ENCODE data around the gene TMEM88. TPM values are rescaled to one million over a fixed set of nuclear protein-coding genes. Genes with fewer than 3 reads are reported as not detected.

TMEM88 gene
- total RNA-seq, 1 donor from 2014 or later, result 15.4 TPM

DNA sequence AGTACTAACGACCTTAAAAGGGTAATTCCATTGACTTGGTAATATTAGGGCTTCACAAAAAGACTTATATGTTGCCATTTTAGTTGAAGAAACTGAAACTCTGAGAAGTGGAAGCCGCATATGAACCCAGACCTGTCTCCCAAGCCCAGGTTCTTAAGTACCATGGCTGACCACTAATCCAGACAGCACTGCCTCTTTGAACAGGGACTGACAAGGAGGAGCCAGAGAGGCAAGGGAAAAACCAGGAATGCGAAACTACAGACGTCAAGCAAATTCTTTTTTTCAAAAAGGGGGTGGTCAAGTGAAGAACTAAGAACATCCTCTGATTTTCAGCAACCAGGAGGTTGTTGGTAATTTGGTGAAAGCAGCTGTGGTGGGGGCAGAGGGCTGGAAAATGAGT is 18.2 kb downstream of the TMEM88 start:
- TF ChIP-seq, protein P1, sequence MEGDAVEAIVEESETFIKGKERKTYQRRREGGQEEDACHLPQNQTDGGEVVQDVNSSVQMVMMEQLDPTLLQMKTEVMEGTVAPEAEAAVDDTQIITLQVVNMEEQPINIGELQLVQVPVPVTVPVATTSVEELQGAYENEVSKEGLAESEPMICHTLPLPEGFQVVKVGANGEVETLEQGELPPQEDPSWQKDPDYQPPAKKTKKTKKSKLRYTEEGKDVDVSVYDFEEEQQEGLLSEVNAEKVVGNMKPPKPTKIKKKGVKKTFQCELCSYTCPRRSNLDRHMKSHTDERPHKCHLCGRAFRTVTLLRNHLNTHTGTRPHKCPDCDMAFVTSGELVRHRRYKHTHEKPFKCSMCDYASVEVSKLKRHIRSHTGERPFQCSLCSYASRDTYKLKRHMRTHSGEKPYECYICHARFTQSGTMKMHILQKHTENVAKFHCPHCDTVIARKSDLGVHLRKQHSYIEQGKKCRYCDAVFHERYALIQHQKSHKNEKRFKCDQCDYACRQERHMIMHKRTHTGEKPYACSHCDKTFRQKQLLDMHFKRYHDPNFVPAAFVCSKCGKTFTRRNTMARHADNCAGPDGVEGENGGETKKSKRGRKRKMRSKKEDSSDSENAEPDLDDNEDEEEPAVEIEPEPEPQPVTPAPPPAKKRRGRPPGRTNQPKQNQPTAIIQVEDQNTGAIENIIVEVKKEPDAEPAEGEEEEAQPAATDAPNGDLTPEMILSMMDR (IDR thresholded peaks at IDR 0.05; ENCODE audit: unreplicated experiment), result no peak
- Mint-ChIP-seq H3K4me1 (peaks cover 10% of the 10 kb centered on the region), H3K36me3 (peaks cover 26% of the 10 kb centered on the region), H3K9me3 (no peaks in the 10 kb centered on the region), H3K4me3 (no peak overlapping the region), H3K27ac (peak overlapping the region; percentile 68), H3K27me3 (ENCODE audit: low read depth) (no peaks in the 10 kb centered on the region)
- DNase-seq (ENCODE audit: low spot score in 2 of 2, unreplicated experiment in 2 of 2), result no peak

GRCh38 chr17:7875804-7876370 is 21.0 kb downstream of the TMEM88 start:
- H3K4me1 Mint-ChIP-seq, result peaks cover 10% of the 10 kb centered on the region
- TF ChIP-seq, protein P1 (IDR thresholded peaks at IDR 0.05; ENCODE audit: unreplicated experiment), result no peak
- no peaks in the 10 kb centered on the region for H3K27me3 Mint-ChIP-seq (ENCODE audit: low read depth)
- peaks cover 24% of the 10 kb centered on the region for H3K36me3 Mint-ChIP-seq
- DNase-seq (ENCODE audit: low spot score in 2 of 2, unreplicated experiment in 2 of 2), result no peak
- H3K4me3 Mint-ChIP-seq, result no peak overlapping the region
- no peak overlapping the region for H3K27ac Mint-ChIP-seq
- no peaks in the 10 kb centered on the region for H3K9me3 Mint-ChIP-seq

- H3K27ac Mint-ChIP-seq, result no peak overlapping the region
- DNase-seq (ENCODE audit: low spot score in 2 of 2, unreplicated experiment in 2 of 2), result no peak
- no peaks in the 10 kb centered on the region for H3K9me3 Mint-ChIP-seq
- H3K4me1 Mint-ChIP-seq, result peaks cover 7% of the 10 kb centered on the region
- peaks cover 19% of the 10 kb centered on the region for H3K36me3 Mint-ChIP-seq
- no peaks in the 10 kb centered on the region for H3K27me3 Mint-ChIP-seq (ENCODE audit: low read depth)
- TF ChIP-seq, protein P1 (IDR thresholded peaks at IDR 0.05; ENCODE audit: unreplicated experiment), result no peak
- no peak overlapping the region for H3K4me3 Mint-ChIP-seq
Measured at GRCh38 chr17:7878234-7878633, 23.4 kb downstream of the TMEM88 start.

- no peak overlapping the region for H3K4me3 Mint-ChIP-seq
- no peaks in the 10 kb centered on the region for H3K4me1 Mint-ChIP-seq
- no peak for DNase-seq (ENCODE audit: low spot score in 2 of 2, unreplicated experiment in 2 of 2)
- TF ChIP-seq, protein P1 (IDR thresholded peaks at IDR 0.05; ENCODE audit: unreplicated experiment), result no peak
- H3K27ac Mint-ChIP-seq, result no peak overlapping the region
- H3K36me3 Mint-ChIP-seq, result peaks cover 12% of the 10 kb centered on the region
- no peaks in the 10 kb centered on the region for H3K9me3 Mint-ChIP-seq
- H3K27me3 Mint-ChIP-seq (ENCODE audit: low read depth), result no peaks in the 10 kb centered on the region
Measured at GRCh38 chr17:7880076-7880868, 25.4 kb downstream of the TMEM88 start.

GRCh38 chr17:7881276-7882054 is 26.6 kb downstream of the TMEM88 start:
- peak in 1 of 2 experiments; percentile 14 for DNase-seq (ENCODE audit: low spot score in 2 of 2, unreplicated experiment in 2 of 2)
- peaks cover 2% of the 10 kb centered on the region for H3K36me3 Mint-ChIP-seq
- TF ChIP-seq, protein P1 (IDR thresholded peaks at IDR 0.05; ENCODE audit: unreplicated experiment), result no peak
- H3K9me3 Mint-ChIP-seq, result no peaks in the 10 kb centered on the region
- H3K4me1 Mint-ChIP-seq, result peaks cover 3% of the 10 kb centered on the region
- H3K27ac Mint-ChIP-seq, result no peak overlapping the region
- H3K27me3 Mint-ChIP-seq (ENCODE audit: low read depth), result no peaks in the 10 kb centered on the region
- H3K4me3 Mint-ChIP-seq, result no peak overlapping the region
